Erythroblast (primary cell): ENCODE data around the gene NLRC5.
"Not testable (repeated sequence)": the region's sequence is repeated elsewhere in the genome, so short reads cannot be mapped to it uniquely, and the experiment has no call there.

ENCODE experiments used
- DNase-seq, 2 experiments: peaks; one replicate each; lab custom pipeline; 2025; lab: John Stamatoyannopoulos, UW
- GATA1 ChIP-seq: IDR thresholded peaks from 2 replicates; pipeline ENCODE4 v1.6.1; 2011; ENCODE audit warnings: low read depth, mild to moderate bottlenecking, control low read depth, low read length, moderate library complexity
- POLR2A ChIP-seq: IDR thresholded peaks from 2 replicates; pipeline ENCODE4 v1.6.1; 2011; ENCODE audit warnings: mild to moderate bottlenecking, low read length

The NLRC5 gene

DNA sequence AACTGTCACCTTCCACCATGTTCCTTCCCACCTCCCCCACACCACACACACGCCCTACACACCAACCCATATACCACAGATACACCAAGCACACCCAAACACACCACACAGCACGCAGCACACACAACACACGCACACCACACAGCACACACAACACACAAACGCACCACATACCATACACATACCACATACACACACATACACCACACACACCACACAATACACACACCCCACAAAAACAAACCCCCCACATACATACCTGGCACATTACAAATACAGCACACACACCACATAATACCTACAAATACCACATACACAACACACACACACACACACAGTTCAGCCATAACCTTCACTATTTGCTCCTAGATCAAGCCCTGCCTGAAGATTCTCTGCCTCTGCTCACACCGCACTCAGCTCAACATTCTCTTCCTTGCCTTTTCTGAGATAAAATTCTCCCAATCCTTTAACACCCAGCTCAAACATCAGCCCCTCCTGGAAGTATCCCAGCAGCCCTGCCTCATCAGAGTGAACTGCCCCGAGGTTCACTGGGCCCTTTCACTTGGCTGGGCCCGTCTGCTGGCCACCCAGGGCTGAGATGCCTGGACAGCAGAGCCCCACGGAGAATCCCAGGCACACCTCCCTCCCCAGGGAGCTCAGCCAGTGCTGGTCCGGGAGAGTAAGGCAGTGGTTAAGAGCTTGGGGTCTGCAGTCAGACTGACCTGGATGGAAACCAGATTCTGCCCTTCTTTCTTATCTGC, 71.1 kb downstream of the NLRC5 start:
- TF ChIP-seq POLR2A = no peak
- TF ChIP-seq GATA1 = no peak
- no peak for DNase-seq

DNA sequence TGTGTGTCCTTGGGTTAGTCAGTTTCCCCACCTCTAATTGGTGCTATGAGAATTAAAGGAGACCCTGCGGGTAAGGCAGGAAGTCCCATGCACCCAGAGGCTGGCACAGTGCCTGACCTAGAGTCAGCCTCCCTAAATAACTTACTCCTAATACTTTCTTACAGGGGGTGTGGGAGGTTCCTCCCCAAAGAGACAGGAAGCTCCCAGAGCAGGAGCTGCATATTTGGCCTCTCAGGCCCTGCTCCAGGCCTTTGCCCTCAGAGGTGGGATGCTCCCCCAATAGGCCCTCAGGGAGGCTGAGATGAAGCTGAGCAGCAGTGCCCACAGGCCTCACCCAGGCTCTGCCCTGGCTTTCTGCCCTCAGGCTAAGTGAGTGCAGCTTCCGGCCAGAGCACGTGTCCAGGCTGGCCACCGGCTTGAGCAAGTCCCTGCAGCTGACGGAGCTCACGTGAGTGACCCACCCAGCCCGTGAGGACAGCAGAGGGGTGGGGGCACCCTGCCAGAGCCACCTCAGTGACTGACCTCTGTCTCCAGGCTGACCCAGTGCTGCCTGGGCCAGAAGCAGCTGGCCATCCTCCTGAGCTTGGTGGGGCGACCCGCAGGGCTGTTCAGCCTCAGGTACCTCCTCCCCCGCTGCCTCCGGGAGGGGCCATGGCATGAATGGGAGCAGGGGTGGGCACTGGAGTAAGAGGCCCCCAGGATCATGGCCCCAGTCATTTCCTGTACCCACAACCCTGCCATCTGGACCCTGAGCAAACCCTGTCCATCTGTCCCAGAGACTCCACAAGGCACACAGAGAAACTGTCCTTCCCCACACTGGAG, 71.9 kb downstream of the NLRC5 start:
- TF ChIP-seq POLR2A (no peak), GATA1 (no peak)
- no peak for DNase-seq

DNA sequence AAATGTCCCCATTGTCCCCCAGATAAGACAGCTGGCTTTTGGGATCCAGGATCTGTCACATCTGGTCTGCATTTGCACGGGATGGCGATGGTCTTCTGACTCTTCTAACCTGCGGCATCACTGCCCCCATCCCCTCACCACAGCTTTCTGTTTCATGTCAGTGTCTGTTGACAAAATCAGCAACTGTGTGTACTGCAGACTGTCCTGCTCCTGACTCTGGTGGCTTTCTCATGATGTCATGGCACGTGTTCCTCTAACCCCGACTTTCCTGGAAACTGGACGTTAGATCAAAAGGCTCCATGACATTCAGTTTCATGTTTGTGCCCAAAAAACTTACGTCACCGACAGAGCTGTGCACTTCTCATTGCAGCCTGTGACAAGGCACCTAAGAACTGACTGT, 73.0 kb downstream of the NLRC5 start:
- DNase-seq = no peak
- no peak for TF ChIP-seq GATA1
- TF ChIP-seq POLR2A = no peak

DNA sequence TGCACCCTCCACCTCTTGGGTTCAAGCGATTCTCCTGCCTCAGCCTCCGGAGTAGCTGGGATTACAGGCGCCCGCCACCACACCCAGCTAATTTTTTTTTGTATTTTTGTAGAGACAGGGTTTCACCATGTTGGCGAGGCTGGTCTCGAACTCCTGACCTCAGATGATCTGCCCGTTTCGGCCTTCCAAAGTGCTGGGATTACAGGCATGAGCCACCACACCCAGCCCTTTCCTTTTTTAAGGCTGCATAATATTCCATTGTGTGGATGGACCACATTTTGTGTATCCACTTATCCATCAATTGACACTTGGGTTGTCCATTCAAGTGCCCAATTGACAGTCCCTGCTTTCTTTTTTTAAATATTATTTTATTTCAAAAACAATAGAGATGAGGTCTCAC, 73.8 kb downstream of the NLRC5 start:
- DNase-seq = not testable (repeated sequence)

DNA sequence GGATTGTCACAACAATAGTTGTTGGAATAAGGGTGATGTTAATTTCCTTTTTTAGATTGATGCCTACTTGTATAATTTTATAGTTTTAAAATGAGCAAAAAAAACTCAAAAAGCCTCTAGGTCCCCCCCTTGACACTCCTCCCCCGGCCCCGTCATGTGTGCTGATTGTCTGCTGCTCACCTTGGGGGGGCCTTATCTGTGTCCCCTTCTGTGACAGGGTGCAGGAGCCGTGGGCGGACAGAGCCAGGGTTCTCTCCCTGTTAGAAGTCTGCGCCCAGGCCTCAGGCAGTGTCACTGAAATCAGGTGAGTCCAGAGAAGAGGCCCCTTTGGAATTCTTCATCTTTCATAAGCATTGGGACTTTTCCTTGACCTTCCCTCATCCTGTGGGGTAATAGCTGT, 75.6 kb downstream of the NLRC5 start:
- TF ChIP-seq POLR2A (no peak), GATA1 (no peak)
- DNase-seq = no peak

DNA sequence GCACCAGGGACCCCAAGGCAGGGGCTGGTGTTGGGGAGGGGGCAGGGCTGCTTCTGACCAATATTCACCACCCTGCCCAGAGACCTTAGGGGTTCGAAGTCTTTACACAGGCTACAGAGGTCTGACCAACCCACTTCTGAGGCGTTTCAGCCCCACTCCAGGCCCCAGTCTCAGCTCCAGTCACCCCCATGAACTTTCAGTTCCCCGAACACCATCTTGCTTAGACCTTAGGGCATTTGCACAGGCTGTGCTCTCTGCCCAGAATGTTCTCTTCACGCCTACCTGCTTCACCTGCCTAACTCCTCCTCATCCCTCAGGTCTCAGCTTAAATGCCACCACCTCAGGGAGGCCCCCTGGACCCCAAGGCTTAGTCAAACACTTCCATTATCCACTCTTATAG, 77.3 kb downstream of the NLRC5 start:
- TF ChIP-seq POLR2A (no peak), GATA1 (no peak)

DNA sequence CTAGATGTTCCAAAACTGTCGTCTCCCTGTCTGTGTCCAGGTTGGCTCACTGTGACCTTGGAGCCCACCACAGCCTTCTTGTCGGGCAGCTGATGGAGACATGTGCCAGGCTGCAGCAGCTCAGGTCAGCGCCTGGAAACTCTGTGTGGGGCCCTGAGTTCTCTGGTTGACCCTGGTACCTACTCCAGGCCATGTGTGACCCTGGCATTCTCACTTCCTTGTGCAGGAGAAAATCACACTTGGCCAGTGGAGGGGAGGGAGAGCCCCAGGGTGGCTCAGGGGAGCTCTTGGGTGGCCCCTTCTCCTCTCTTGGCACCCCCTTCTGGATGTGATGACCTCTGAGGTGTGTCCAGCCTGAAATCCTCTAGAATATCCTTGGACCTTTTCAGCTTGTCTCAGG, 78.0 kb downstream of the NLRC5 start:
- TF ChIP-seq POLR2A = no peak
- TF ChIP-seq GATA1 = no peak
- no peak for DNase-seq

More for the DNA sequence above, 77.3 kb downstream of the NLRC5 start:
- no peak for DNase-seq

DNA sequence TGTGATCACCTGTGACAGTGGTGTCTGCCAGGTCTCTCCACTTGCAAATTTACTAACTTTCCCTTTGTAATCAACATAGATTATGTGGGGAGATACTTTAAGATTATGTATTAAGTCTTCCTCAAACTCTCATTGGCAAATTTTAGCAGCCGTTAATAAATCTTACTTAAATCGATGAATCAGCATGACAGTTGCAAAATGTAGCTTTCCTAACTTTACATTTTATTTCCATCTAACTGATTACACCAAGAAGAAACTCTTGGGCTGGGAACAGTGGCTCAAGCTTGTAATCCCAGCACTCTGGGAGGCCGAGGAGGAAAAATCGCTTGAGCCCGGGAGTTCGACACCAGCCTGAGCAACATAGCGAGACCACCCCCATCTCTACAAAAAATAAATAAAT, 79.7 kb downstream of the NLRC5 start:
- TF ChIP-seq POLR2A (no peak), GATA1 (no peak)
- no peak for DNase-seq

DNA sequence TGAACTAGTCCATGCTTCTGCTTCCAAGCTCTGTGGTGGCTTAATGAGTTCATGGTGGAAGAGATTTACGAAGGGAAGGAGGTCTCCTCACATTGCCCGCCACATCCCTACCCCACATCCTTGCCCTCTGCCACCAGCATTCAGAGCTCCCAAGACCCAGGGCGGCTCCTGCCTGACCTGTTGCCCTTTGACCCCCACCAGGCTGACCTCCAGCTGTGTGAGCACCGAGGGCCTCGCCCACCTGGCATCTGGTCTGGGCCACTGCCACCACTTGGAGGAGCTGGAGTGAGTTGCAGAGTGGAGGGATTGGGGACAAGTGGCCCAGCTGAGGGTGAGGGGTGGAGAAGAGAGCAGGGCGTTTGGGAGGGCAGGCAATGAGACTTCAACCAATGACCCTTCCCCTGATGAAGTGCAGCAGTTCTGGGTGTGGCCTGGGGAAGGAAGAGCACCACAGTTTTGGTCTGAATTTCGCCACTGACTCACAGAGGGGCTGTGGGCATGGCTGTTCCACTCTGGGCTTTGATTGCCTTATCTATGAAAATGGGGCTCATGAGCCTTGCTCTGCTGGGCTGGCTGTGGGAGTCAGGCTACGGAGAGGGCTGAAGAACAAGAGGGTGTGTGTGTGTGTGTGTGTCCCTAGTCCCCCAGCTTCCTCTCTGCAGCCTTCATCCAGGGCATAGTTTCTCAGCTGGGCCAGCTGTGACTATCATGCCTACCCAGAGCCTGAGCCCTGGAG, 80.4 kb downstream of the NLRC5 start:
- DNase-seq = no peak
- TF ChIP-seq GATA1 = no peak
- TF ChIP-seq POLR2A = no peak

DNA sequence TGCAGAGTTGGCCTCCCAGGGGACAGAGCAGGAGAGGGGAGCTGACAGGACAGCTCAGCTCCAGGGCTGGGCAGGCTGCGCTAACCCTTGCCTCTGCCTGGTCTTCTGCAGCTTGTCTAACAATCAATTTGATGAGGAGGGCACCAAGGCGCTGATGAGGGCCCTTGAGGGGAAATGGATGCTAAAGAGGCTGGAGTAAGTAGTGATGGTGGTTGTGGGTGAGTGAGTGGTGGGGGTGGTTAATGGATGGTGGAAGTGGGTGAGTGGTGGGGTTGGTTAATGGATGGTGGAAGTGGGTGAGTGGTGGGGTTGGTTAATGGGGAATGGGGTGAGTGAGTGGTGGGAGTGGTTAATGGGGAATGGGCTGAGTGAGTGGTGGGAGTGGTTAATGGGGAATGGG, 81.1 kb downstream of the NLRC5 start:
- no peak for DNase-seq
- TF ChIP-seq GATA1 = no peak
- TF ChIP-seq POLR2A = no peak

DNA sequence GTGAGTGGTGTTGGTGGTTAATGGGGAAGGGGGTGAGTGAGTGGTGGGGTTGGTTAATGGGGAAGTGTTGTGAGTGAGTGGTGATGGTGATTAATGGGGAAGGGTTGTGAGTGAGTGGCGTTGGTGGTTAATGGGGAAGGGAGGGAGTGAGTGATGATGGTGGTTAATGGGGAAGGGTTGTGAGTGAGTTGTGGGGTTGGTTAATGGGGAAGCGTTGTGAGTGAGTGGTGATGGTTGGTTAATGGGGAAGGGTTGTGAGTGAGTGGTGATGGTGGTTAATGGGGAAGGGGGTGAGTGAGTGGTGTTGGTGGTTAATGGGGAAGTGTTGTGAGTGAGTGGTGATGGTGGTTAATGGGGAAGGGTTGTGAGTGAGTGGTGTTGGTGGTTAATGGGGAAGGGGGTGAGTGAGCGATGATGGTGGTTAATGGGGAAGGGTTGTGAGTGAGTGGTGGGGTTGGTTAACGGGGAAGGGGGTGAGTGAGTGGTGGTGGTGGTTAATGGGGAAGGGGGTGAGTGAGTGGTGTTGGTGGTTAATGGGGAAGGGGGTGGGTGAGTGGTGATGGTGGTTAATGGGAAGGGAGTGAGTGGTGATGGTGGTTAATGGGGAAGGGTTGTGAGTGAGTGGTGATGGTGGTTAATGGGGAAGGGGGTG, 81.8 kb downstream of the NLRC5 start:
- not testable (repeated sequence) for DNase-seq

DNA sequence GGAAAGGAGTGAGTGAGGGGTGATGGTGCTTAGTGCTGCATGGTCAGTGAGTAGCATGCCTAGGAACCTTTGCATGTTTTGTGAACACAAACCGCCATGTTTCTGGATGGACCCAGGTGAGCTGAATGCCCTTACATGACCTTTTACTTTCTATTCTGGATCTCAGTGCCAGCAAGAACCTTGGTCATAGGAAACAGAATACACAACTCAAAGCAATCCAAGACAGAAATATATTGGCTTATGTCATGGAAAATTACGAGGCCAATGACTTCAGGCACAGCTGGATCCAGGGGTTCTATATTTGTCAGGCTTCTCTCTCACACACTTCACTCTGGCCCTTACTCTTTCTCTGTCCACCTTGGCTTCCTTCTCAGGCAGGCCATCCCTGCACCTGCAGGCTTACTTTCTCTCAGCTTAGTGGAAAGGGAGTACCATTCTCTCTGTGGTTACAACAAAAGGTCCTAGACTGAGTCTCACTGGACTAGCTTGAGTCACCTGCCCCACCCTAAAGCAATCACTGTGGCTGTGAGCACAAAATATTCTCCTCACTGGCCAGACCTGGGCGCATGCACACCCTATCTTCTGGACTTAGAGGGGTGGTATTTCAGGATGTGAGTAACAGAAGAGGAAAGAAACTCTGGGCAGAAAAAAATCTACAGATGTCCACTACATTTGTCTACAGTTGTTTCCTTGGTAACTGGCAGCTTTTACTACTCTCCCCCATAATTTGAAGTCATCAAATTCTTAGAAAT, 82.7 kb downstream of the NLRC5 start:
- DNase-seq = no peak
- no peak for TF ChIP-seq GATA1

DNA sequence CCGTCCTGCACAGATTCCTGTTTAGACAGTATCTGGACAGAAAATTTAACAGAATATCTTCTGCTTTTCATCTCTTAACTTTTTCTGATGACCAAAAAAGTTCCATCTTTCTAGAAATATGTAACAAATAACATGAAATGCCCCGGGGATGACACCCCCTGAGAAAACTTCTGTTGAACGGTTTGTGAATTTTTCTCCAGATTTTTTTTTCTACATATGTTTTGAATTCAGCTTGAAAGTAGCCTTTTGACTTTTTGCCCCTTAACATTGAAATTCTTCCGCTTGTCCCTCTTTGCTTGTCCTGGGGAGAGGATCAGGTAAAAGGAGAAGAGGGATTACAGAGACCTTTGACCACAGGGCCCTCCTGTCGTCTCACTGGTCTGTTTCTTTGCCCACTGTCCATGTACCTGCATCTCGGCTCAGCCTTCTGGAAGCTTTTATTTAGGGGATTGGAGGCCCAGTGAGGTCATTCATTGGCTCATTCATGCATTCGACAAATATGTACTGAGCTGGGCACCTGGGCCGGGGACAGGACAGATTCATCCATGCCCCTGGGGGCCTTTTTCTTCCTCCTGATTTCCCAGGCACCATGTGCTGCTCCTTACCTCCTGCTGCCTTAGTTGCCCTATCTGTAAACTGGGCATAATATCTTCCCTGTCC, 83.4 kb downstream of the NLRC5 start:
- DNase-seq = no peak
- TF ChIP-seq GATA1 (no peak), POLR2A (no peak)
